Small intestine (tissue), 7 donors: ENCODE results near the gene DIAPH3. TPM values are rescaled to one million over a fixed set of nuclear protein-coding genes. Genes with fewer than 3 reads are reported as not detected.
A peak's percentile ranks its signal among the peaks of the same experiment; 100 is the strongest.

Source experiments
- DNase-seq, 2 donors: peaks; one replicate each; pipeline versions ENCODE4 v3.0.0 to v3.0.0-alpha.2; 2013
- FAIRE-seq: peaks from 2 replicates; lab custom pipeline; 2012; peaks lifted over from hg19 to GRCh38; lab: Jason Lieb, UNC
- H3K27ac ChIP-seq, 3 donors: one replicate each; pipeline ENCODE4 v1.5.1; 2013; ENCODE audit warnings: low read length in 2 of 3, mild to moderate bottlenecking in 2 of 3, control low read depth in 1 of 3, inconsistent platforms in 1 of 3, low read depth in 1 of 3, moderate library complexity in 1 of 3
- H3K27me3 ChIP-seq, 3 donors: one replicate each; pipeline ENCODE4 v1.6.1; 2013; ENCODE audit warnings: low read length in 3 of 3, inconsistent platforms in 1 of 3; ENCODE audit not compliant: control insufficient read depth in 3 of 3, insufficient read depth in 3 of 3
- H3K36me3 ChIP-seq, 3 donors: one replicate each; pipeline ENCODE4 v1.6.1; 2013; ENCODE audit warnings: low read length in 3 of 3, inconsistent platforms in 1 of 3, low read depth in 1 of 3, mild to moderate bottlenecking in 1 of 3, moderate library complexity in 1 of 3; ENCODE audit not compliant: control insufficient read depth in 3 of 3, insufficient read depth in 2 of 3
- H3K4me1 ChIP-seq, 3 donors: one replicate each; pipeline ENCODE4 v1.6.1; 2013; ENCODE audit warnings: low read length in 2 of 3, inconsistent platforms in 1 of 3, low read depth in 1 of 3, mild to moderate bottlenecking in 1 of 3, moderate library complexity in 1 of 3; ENCODE audit not compliant: control insufficient read depth in 3 of 3, insufficient read depth in 2 of 3
- H3K4me3 ChIP-seq, 3 donors: one replicate each; pipeline ENCODE4 v1.5.1; 2013; ENCODE audit warnings: low read length in 3 of 3, control low read depth in 1 of 3, inconsistent platforms in 1 of 3, low read depth in 1 of 3, mild to moderate bottlenecking in 1 of 3, moderate library complexity in 1 of 3
- H3K9me3 ChIP-seq, 2 donors: one replicate each; pipeline ENCODE4 v1.6.1; 2013; ENCODE audit warnings: low read depth in 1 of 2, low read length in 1 of 2; ENCODE audit not compliant: control insufficient read depth in 2 of 2, insufficient read depth in 1 of 2
- WGBS, 3 donors: extraction: QIAGEN DNeasy Blood & Tissue Kit; methylation state at CpG; one replicate each; pipeline ENCODE4 v1.1.7; 2013; 5-methylcytosine and 5-hydroxymethylcytosine counted together
- polyA plus RNA-seq, 4 donors: library from polyadenylated mRNA; stranded (reverse) in 3 of 4; unstranded in 1 of 4; fragments of 200-250 nt in 3 of 4; fragments of 120-200 nt in 1 of 4; gene quantifications; one replicate each; pipeline versions ENCODE4 v1.2.1 to v1.2.3, GENCODE V29; 2013
- donor health status: healthy with polysubstance abuse.
- donor health status: control.
- donor health status: control.
- donor health status: Bipolar disorder and iron deficiency.
- donor health status: healthy.

Gene DIAPH3
- polyA plus RNA-seq, 4 donors, result 0.67 to 4.2 (median 3.1) TPM

DNA sequence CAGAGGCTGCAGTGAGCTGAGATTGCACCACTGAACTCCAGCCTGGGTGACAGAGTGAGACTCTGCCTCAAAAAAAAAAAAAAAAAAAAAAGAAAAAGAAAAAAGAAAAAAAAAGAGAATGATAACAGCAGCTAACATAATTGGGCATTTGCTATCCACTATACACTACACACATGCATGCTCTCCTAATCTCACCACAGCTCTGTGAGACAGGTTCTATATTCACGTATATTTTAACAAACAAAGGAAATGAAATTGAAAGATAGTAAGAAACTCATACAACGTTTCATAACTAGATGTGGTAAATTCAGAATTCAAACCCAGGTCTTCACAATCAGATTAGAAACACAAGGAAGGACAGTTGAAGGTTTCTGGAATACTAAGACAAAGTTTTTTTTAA lies 265.7 kb downstream of the DIAPH3 start:
- FAIRE-seq, result no peak
- Histone ChIP-seq H3K36me3 (no peaks in the 10 kb centered on the region), H3K4me3 (no peak overlapping the region), H3K4me1 (no peaks in the 10 kb centered on the region), H3K27me3 (no peaks in the 10 kb centered on the region), H3K27ac (no peak overlapping the region), H3K9me3 (no peaks in the 10 kb centered on the region)
- no peak for DNase-seq
- WGBS, 3 donors, result 64 to 75% (median 70%) methylated on average over 2 of the region's 2 CpGs

DNA sequence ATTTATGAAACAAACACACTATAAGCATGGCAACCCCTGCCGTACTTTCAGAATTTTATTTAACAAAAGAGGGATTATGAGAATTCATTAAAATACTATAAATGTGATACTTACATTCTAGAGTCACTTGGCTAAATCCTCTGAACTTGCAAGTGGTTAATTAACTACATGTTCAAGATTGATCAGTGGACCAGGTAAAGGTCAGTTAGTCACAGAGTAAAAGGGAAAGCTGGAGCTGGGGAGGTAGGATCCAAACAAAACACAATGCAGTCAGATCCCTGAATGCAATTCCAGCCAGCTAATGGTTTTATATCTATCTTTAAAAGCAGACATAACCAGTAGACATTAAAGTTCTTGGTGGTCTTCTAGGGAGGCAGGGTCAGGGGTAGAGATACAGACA lies 270.5 kb downstream of the DIAPH3 start:
- Histone ChIP-seq H3K4me3 (no peak overlapping the region), H3K9me3 (no peaks in the 10 kb centered on the region), H3K4me1 (peaks cover 0 to 7% (median 0%) of the 10 kb centered on the region in 3 donors), H3K27ac (no peak overlapping the region), H3K27me3 (no peaks in the 10 kb centered on the region), H3K36me3 (no peaks in the 10 kb centered on the region)
- FAIRE-seq (peak; percentile 49), DNase-seq (peak; percentile 39 to 74)
- 95% methylated on average over 1 of the region's 1 CpG for WGBS, 3 donors

DNA sequence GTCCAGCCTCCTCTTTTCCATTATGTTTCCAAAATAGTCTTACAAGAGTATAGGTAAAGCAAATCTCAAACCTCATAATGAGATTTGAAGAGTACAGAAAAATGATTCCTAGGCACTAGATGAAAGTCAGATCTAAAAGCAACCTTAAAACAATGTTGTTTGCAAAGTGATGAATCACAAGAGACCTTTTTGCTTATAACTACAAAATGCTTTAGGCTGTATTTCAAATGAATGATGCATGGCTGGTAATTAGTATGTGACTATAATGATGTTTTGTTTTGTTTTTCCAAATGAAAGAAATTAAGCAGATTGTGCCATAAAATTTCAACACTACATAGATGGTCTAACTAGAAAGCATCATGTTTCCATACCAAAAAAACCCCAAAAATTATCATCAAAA lies 272.7 kb downstream of the DIAPH3 start:
- peaks cover 0 to 10% (median 0%) of the 10 kb centered on the region in 3 donors for H3K4me1 ChIP-seq
- no peaks in the 10 kb centered on the region for H3K27me3 ChIP-seq
- no peaks in the 10 kb centered on the region for H3K36me3 ChIP-seq
- no peak overlapping the region for H3K4me3 ChIP-seq
- DNase-seq (no peak), FAIRE-seq (no peak)
- no peaks in the 10 kb centered on the region for H3K9me3 ChIP-seq
- no peak overlapping the region for H3K27ac ChIP-seq

DNA sequence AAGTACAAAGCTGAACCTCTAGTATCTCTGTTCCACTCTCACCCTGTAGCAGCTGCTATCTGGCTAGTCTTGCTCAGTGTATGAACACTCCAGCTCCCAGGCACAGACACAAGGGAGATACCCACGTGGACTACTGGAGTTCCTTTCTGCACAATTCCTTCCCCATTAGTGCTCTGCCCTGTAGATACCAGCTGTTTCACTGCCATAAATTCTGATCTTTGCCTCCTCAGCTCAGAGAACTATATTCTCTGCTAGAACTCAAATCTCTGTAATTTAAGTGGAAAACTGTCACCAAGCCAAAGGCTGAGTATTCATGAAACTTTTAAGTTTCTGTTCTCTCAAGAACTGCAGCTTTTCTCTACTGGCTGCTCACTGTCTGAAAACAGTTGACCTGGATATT lies 273.7 kb downstream of the DIAPH3 start:
- FAIRE-seq (no peak), DNase-seq (peak; percentile 70 to 82)
- H3K27ac ChIP-seq, result peak overlapping the region in 1 of 3 donors; percentile 40
- H3K27me3 ChIP-seq, result no peaks in the 10 kb centered on the region
- 17 to 65% (median 47%) methylated on average over 1 of the region's 1 CpG for WGBS, 3 donors
- H3K4me1 ChIP-seq, result peaks cover 0 to 10% (median 0%) of the 10 kb centered on the region in 3 donors
- no peaks in the 10 kb centered on the region for H3K9me3 ChIP-seq
- H3K36me3 ChIP-seq, result no peaks in the 10 kb centered on the region
- no peak overlapping the region for H3K4me3 ChIP-seq

DNA sequence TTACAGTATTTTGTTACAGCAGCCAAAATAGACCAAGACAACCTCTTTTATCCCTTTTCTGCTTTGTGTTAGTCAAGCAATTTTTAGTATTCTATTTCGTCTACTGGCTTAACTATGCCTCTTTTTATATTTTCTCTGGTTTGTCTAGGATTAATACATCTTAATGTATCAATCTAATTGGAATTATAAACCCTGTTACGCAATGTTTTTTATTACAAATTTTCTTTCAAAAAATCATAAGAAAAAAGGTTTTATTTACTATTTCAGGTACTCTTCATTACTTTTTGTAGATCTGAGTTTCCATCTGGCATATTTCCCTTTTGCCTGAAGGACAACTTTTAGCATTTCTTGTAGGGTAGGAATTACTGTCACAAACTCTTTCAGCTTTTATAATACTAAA lies 275.3 kb downstream of the DIAPH3 start:
- Histone ChIP-seq H3K27ac (no peak overlapping the region), H3K4me3 (no peak overlapping the region), H3K4me1 (peaks cover 0 to 10% (median 0%) of the 10 kb centered on the region in 3 donors), H3K27me3 (no peaks in the 10 kb centered on the region), H3K9me3 (no peaks in the 10 kb centered on the region), H3K36me3 (no peaks in the 10 kb centered on the region)
- FAIRE-seq (no peak), DNase-seq (no peak)
- 98 to 99% (median 99%) methylated on average over 2 of the region's 2 CpGs for WGBS, 3 donors

DNA sequence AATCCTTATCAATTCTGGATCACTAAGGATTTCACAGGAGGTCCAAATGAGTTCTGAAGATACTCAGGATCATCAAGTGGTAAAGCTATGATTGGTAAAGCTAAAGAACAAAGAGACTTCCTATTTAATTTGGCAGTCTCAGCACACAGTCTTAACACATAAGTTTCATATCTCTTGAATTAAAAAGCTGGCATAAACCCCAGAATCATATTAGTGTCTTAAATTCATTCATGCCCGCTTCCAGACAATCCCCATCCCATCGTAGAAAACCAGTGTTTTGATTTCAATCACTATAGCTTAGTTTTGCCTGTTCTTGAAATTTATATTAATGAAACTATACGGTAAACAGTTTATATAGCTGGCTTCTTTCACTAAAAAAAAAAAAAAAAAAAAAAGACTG lies 278.7 kb downstream of the DIAPH3 start:
- H3K27ac ChIP-seq, result no peak overlapping the region
- H3K36me3 ChIP-seq, result no peaks in the 10 kb centered on the region
- H3K27me3 ChIP-seq, result no peaks in the 10 kb centered on the region
- FAIRE-seq, result no peak
- WGBS, 3 donors, result 17 to 53% (median 39%) methylated on average over 3 of the region's 3 CpGs
- no peak overlapping the region for H3K4me3 ChIP-seq
- DNase-seq, result no peak
- no peaks in the 10 kb centered on the region for H3K9me3 ChIP-seq
- peaks cover 0 to 7% (median 0%) of the 10 kb centered on the region in 3 donors for H3K4me1 ChIP-seq

DNA sequence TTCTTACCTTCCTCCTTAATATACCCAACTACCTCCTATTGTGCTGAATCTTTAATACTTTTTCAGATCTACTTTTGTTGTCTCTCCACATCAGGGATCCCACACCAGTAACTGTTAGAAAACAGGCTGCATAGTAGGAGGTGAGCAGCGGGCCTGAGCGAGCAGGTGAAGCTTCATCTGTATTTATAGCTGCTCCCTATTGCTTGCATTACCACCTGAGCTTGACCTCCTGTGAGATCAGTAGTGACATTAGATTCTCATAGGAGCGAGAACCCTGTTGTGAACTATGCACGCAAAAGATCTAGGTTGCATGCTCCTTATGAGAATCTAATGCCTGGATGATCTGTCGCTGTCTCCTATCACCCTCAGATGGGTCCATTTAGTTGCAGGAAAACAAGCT lies 279.8 kb downstream of the DIAPH3 start:
- FAIRE-seq, result no peak
- 97 to 98% (median 98%) methylated on average over 5 of the region's 5 CpGs for WGBS, 3 donors
- H3K9me3 ChIP-seq, result no peaks in the 10 kb centered on the region

DNA sequence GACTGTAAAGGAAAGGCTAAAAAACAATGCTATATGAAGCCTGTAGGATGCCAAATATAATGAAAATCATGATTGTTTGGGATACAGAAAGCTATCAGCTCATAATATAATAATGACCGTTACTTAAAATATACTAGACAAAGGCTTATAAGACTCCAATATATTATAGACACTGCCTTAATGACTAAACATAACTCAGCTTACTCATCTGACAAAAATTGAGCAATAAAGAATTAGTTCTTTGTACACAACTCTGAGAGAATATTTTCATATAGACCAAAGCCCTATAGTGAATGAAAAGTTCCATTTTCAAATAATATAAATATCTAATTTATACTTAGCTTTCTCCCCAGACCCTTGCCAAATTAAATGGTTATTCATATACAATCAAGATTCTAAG lies 283.3 kb downstream of the DIAPH3 start:
- WGBS, 3 donors, result 75 to 88% (median 77%) methylated on average over 1 of the region's 1 CpG
- no peaks in the 10 kb centered on the region for H3K36me3 ChIP-seq
- H3K9me3 ChIP-seq, result no peaks in the 10 kb centered on the region
- no peaks in the 10 kb centered on the region for H3K4me1 ChIP-seq
- H3K4me3 ChIP-seq, result no peak overlapping the region
- no peaks in the 10 kb centered on the region for H3K27me3 ChIP-seq
- DNase-seq (no peak), FAIRE-seq (no peak)
- no peak overlapping the region for H3K27ac ChIP-seq

More for the DNA sequence above, 279.8 kb downstream of the DIAPH3 start:
- no peak for DNase-seq
- Histone ChIP-seq H3K27me3 (no peaks in the 10 kb centered on the region), H3K4me1 (peaks cover 0 to 4% (median 0%) of the 10 kb centered on the region in 3 donors), H3K4me3 (no peak overlapping the region), H3K36me3 (no peaks in the 10 kb centered on the region), H3K27ac (no peak overlapping the region)

DNA sequence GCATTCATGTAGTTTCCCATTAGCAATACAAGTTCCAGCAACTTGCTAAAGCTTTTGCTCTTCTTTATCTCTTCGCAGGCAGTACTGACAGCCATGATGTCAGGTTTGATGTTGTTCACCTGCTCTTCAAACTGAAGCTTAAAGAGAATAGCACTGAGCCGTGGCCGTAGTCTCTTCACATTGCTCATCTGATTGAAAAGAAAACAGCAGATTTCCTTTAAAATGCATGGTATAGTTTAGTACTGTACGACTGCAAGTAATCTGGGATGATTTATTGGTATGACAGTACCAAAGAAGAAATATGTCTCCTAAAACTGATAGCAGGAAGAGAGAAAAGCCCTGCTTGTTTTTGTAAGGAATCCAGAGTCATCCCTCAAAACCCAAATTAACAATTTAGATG lies 284.4 kb downstream of the DIAPH3 start:
- Histone ChIP-seq H3K4me1 (no peaks in the 10 kb centered on the region), H3K27me3 (no peaks in the 10 kb centered on the region), H3K27ac (no peak overlapping the region), H3K4me3 (no peak overlapping the region), H3K9me3 (no peaks in the 10 kb centered on the region), H3K36me3 (no peaks in the 10 kb centered on the region)
- 81 to 95% (median 94%) methylated on average over 4 of the region's 4 CpGs for WGBS, 3 donors
- no peak for DNase-seq
- FAIRE-seq, result no peak
